Motor neuron (in vitro differentiated cells): Measurements from ENCODE around the gene DMWD. TPM values are rescaled to one million over a fixed set of nuclear protein-coding genes. Genes with fewer than 3 reads are reported as not detected.
"Not testable (repeated sequence)": the region's sequence is repeated elsewhere in the genome, so short reads cannot be mapped to it uniquely, and the experiment has no call there.

Experiments
- ATAC-seq, 8 experiments: fragments of 200-7000 bp; cut with Tn5 transposase; replicated peaks in 6 of 8; 2 replicates each; pipeline ENCODE4 v1.8.0; 2021; ENCODE audit warnings: mild to moderate bottlenecking in 8 of 8, moderate library complexity in 8 of 8
- H3K27ac ChIP-seq, 2 donors: fragments of 250-450 bp; sonication (Bioruptor Pico); 2 replicates each; pipeline ENCODE4 v1.9.0; 2021; ENCODE audit warnings: antibody characterized with exemption in 2 of 2, mild to moderate bottlenecking in 2 of 2, moderate library complexity in 1 of 2
- H3K4me1 ChIP-seq, 2 donors: fragments of 250-450 bp; sonication (Bioruptor Pico); replicated peaks in 1 of 2; 2 replicates each; pipeline ENCODE4 v1.6.1; 2021; ENCODE audit warnings: antibody characterized with exemption in 2 of 2, mild to moderate bottlenecking in 2 of 2, moderate library complexity in 1 of 2
- H3K4me3 ChIP-seq, 5 donors: fragments of 250-450 bp; sonication (Bioruptor Pico); 2 replicates each; pipeline ENCODE4 v1.9.0; 2021; ENCODE audit warnings: antibody characterized with exemption in 5 of 5, mild to moderate bottlenecking in 5 of 5, moderate library complexity in 4 of 5
- WGBS, 10 experiments: fragments of 450-650 bp; shearing (Covaris generic); methylation state at CpG; one replicate each; pipeline ENCODE4 v1.0.0; 2022; 5-methylcytosine and 5-hydroxymethylcytosine counted together
- in situ Hi-C, 9 experiments: fragments of 400-800 bp; cut with MboI; loops; one replicate each; pipeline ENCODE4 v1.15.0; 2021; ENCODE audit warnings: low sequenced_read_pairs in 9 of 9, low pct_unique_long_range_greater_than_20kb in 2 of 9; ENCODE audit not compliant: unreplicated experiment in 9 of 9
- total RNA-seq, 8 experiments: library from RNA; unstranded; fragments of 300-600 nt; gene quantifications; 2 replicates each; pipeline versions ENCODE4 v1.2.3 to v1.2.4, GENCODE V29; 2022

Gene DMWD
- total RNA-seq, 8 experiments from 2014 or later, result 16.5 to 50.5 (median 32.9) TPM

DNA sequence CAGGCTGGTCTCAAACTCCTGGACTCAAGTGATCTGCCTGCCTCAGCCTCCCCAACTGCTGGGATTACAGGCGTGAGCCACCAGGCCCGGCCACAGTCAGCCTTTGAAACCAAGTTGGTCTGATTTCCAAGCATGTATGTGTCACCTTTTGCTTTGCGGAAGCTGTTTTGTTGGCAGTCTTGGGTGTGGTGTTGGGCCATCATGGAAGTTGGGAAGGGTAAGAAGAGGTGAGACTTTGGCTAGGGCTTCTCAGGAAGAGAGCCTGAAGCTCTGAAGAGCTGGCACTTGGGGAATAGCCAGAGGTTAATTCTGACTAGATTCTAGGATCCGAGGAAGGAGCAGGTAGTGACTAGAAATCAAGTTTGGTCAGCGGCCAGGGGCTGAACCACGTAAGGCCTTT, 19.7 kb upstream of the DMWD start:
- 74 to 100% (median 85%) methylated on average over 1 to 6 of the region's 6 CpGs; no CpG with 5 or more reads in 1 of the 10 experiments for WGBS, 10 experiments
- Histone ChIP-seq H3K27ac (no peak overlapping the region), H3K4me3 (no peak overlapping the region), H3K4me1 (peaks cover 10 to 15% of the 10 kb centered on the region in 2 donors)
- in situ Hi-C loops, result no loop called here
- no peak for ATAC-seq

DNA sequence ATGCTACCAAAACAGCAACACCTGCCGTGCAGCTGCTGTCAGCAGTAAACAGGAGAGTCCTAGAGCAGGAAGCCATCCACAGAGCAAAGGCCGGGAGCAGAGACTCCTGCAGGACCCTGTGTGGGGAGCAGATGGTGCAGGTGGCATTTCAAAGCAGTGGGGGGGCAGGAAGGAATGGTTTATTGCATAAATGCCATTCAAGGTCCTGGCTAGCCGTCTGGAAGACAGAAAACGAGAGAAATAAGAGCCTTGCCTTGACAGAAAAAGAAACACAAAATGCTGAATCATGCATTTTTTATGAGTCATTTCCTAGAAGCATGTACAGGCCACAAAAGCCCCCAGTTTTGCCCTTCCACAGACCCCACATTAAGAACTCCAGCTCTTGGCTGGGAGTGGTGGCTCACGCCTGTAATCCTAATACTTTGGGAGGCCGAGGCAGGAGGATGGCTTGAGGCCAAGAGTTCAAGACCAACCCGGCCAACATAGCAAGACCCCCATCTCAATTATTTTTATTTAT, 17.1 kb upstream of the DMWD start:
- ATAC-seq, result peak; percentile 18 to 61 (median 32)
- Histone ChIP-seq H3K4me3 (no peak overlapping the region), H3K27ac (no peak overlapping the region), H3K4me1 (peaks cover 0 to 2% of the 10 kb centered on the region in 2 donors)
- in situ Hi-C loops, result no loop called here
- WGBS, 10 experiments, result 0 to 86% (median 64%) methylated on average over 1 to 7 of the region's 7 CpGs; no CpG with 5 or more reads in 3 of the 10 experiments

DNA sequence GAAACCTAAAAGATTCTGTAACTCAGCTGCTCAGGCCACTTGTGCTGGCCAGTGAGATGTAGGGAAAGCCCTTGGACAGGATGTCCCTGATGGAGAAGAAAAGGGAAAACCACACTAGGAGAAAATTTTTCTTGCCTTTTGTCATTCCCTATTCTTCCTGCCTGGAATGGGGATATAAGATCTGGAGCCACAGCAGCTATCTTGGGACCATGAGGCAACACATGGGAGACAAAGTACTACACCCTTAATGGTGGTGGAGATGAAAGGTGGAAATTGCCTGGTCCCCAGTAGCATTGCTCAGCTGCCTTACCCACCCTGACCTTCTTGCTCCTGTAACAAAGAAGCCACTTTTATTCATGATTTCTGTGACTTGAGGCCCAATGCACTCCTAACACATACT, 13.1 kb upstream of the DMWD start:
- H3K27ac ChIP-seq, result no peak overlapping the region
- no peak overlapping the region for H3K4me3 ChIP-seq
- no peaks in the 10 kb centered on the region for H3K4me1 ChIP-seq
- no peak for ATAC-seq
- in situ Hi-C loops, result no loop called here

DNA sequence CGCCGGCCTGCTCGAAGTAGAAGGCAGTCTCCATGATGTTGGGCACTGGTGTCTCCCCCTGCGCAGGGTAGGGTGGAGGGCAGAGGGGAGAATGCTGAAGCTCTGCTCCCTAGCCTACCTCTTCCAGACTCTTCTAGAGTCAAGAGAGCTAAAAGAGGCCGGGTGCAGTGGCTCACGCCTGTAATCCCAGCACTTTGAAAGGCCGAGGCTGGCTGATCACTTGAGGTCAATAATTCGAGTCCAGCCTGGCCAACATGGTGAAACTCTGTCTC, 12.2 kb upstream of the DMWD start:
- Histone ChIP-seq H3K4me3 (no peak overlapping the region), H3K27ac (no peak overlapping the region), H3K4me1 (no peaks in the 10 kb centered on the region)
- ATAC-seq, result no peak
- in situ Hi-C loops, result no loop called here
- 60 to 95% (median 89%) methylated on average over 1 to 6 of the region's 8 CpGs; no CpG with 5 or more reads in 2 of the 10 experiments for WGBS, 10 experiments

DNA sequence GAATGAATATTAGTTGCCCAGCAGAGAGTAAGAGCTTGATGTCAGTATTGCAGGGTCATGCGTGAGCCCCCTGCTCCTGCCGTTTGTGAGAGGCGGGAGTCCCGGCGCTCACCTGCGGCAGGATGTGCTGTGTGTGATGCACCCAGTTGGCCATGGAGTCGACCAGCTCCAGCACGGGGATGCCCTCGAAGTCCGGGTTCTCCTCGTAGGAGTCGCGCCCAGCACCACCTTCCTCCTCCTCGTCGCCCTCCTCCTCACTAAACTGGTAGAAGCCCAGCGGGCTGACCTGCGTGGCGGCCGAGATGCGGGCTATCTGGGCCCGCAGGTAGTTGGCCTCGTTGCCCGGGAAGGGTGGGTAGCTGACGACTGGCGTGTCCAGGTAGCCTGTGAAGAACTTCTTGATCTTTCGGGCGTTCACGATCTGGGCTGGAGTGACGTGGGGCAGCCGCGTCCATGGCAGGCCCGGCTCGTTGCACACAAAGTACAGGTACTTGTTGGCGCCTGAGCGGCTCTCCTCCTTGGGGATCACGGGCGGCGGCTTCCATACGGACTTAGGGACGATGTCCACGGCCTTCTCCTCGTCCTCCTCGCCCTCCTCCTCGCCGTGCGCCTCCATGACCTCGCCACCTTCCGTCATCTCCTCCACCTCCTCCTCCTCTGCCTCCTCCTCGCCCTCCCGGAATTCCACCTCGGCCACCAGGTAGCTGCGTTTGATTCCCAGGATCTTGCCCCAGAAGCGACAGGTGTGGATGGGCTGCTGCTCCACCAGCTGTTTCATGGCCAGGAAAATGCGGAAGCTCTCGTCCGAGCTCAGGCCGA, 11.7 kb upstream of the DMWD start:
- no peaks in the 10 kb centered on the region for H3K4me1 ChIP-seq
- 64 to 97% (median 90%) methylated on average over 4 to 27 of the region's 57 CpGs for WGBS, 10 experiments
- no peak for ATAC-seq
- H3K27ac ChIP-seq, result no peak overlapping the region
- no peak overlapping the region for H3K4me3 ChIP-seq
- in situ Hi-C loops, result no loop called here

DNA sequence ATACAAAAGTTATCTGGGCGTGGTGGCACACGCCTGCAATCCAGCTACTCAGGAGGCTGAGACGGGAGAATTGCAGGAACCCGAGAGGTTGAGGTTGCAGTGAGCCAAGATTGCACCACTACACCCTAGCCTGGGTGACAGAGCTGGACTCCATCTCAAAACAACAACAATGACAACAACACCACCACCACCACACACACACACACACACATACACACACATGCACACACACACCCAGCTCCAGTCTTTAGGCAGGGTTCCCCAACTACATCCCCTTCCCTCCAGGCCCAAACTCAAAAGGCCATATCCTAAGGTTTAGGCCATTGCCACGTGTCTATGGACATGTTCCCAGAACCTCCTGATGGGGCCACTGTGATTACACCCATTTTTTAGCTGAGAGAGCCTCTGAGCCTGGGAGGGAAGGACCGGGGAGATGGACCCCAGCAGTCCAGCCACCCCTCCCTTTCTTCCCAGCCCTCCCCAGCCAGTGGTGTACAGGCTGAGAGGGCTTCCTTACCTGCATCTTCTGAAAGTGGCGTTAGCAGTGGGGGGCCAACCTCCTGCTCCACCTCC, 9.0 kb upstream of the DMWD start:
- in situ Hi-C loops, result no loop called here
- 80 to 100% (median 90%) methylated on average over 1 to 3 of the region's 7 CpGs; no CpG with 5 or more reads in 6 of the 10 experiments for WGBS, 10 experiments

DNA sequence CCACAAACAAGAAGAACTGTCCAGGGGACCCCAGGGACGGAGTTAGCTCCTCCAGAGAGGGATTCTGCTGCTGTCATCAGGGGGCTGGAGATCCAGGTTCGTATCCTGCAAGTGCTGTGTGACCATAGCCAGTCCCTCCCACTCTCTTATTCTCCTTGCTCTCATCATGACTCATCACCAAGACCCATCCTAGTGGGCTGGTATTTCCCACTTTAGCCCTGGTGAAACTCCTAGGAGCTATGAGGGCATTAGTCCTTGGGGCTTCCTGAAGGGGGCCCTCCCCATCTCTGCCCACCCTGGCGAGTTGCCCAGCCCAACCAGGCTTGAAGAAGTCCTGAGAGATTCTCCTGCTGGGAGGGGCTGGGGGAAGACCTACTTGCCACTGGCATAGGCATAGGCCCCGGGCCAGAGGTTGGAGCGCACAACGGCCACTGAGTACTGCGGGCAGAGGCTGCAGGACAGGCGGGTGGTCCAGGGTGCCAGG, 7.5 kb upstream of the DMWD start:
- no peak overlapping the region for H3K27ac ChIP-seq
- ATAC-seq, result peak in 5 of 8 experiments; percentile 4 to 27 (median 8)
- H3K4me1 ChIP-seq, result peaks cover 2% of the 10 kb centered on the region in 2 donors
- in situ Hi-C loops, result no loop called here
- H3K4me3 ChIP-seq, result no peak overlapping the region
- 0 to 83% (median 54%) methylated on average over 1 to 2 of the region's 8 CpGs; no CpG with 5 or more reads in 6 of the 10 experiments for WGBS, 10 experiments

More for the DNA sequence above, 9.0 kb upstream of the DMWD start:
- Histone ChIP-seq H3K27ac (no peak overlapping the region), H3K4me1 (peaks cover 2% of the 10 kb centered on the region in 2 donors), H3K4me3 (no peak overlapping the region)
- no peak for ATAC-seq

DNA sequence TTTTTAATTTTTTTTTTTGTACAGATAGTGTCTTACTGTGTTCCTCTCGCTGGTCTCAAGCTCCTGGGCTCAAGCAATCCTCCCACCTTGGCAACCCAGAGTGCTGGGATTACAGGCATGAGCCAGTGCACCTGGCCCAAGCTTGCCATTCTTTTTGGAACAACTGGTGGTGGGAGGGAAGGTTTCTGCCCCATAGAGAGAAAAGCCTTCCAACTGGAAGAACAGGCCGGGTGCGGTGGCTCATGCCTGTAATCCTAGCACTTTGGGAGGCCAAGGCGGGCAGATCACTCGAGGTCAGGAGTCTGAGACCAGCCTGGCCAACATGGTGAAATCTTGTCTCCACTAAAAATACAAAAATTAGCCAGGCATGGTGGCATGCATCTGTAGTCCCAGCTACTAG, 6.9 kb upstream of the DMWD start:
- H3K4me1 ChIP-seq, in situ Hi-C loops, ATAC-seq, H3K4me3 ChIP-seq, H3K27ac ChIP-seq: not testable (repeated sequence)
- WGBS, 10 experiments, result 57 to 96% (median 82%) methylated on average over 1 to 4 of the region's 5 CpGs; no CpG with 5 or more reads in 6 of the 10 experiments

DNA sequence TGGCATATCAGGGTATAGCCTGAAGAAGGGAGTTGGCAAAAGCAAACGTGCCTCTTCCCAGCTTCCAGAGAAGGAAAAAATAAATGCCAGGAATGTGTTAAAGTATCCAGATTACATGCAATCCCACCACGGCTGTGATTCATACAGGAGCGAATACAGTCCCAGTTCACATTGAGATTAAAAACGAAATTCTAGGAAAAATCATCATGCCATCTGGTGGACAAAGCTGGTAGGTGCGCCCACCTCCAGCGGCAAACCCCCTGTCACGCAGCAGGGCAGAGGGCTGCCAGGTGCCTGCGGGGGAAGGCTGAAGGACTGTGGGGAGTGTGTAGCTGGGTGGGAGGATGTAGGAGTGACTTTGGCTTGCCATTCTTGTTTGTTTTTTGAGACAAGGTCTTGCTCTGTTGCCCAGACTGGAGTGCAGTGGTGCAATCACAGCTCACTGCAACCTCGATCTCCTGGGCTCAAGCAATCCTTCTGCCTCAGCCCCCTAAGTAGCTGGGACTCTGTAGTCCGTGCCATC, 6.4 kb upstream of the DMWD start:
- Histone ChIP-seq H3K27ac (no peak overlapping the region), H3K4me3 (no peak overlapping the region), H3K4me1 (peaks cover 2% of the 10 kb centered on the region in 2 donors)
- WGBS, 10 experiments, result 0 to 40% (median 33%) methylated on average over 1 to 3 of the region's 10 CpGs; no CpG with 5 or more reads in 4 of the 10 experiments
- in situ Hi-C loops, result no loop called here
- peak; percentile 75 to 94 (median 84) for ATAC-seq

DNA sequence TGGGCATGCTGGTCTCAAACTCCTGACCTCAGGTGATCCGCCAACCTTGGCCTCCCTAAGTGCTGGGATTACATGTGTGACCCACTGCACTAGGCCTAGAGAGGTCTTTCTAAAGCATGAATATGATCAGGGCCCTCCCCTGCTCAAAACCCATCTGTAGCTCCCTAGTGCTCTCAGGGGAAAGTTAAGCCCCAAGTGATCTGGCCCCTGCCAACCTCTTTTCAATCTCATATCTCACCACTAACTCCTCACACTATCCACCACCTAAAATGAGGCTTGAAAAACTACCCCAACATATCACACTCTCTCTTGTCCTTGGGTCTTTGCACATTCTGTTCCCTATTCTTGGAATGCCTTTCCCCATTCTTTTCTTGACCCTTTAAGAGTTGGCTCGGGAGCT, 2.0 kb upstream of the DMWD start:
- peaks cover 12 to 19% of the 10 kb centered on the region in 2 donors for H3K4me1 ChIP-seq
- in situ Hi-C loops, result no loop called here
- 60 to 86% (median 67%) methylated on average over 1 of the region's 2 CpGs; no CpG with 5 or more reads in 7 of the 10 experiments for WGBS, 10 experiments

DNA sequence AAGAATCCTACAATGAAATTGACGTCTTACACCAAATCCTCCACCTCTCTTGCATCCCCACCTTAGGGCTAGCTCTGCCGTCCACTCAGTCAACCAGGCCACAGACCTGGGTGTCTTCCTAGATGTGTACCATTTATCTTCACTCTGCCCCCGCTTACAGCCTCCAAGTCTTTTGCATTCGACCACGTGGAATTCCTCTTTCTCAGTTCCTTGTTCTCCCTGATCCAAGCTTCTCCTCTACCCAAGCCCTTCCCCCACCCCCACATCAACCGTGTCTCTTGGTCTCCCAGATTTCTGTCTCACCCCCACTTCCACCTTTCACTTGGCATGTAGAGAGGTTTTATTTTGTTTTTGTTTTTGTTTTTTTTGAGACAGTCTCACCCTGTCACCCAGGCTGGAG, 1.2 kb upstream of the DMWD start:
- Histone ChIP-seq H3K4me1 (peaks cover 9 to 17% of the 10 kb centered on the region in 2 donors), H3K27ac (no peak overlapping the region), H3K4me3 (no peak overlapping the region)
- WGBS, 10 experiments, result 47 to 100% (median 58%) methylated on average over 1 to 6 of the region's 6 CpGs; no CpG with 5 or more reads in 2 of the 10 experiments
- no peak for ATAC-seq
- in situ Hi-C loops, result no loop called here

More for the DNA sequence above, 2.0 kb upstream of the DMWD start:
- Histone ChIP-seq H3K27ac (no peak overlapping the region), H3K4me3 (no peak overlapping the region)
- ATAC-seq, result no peak

DNA sequence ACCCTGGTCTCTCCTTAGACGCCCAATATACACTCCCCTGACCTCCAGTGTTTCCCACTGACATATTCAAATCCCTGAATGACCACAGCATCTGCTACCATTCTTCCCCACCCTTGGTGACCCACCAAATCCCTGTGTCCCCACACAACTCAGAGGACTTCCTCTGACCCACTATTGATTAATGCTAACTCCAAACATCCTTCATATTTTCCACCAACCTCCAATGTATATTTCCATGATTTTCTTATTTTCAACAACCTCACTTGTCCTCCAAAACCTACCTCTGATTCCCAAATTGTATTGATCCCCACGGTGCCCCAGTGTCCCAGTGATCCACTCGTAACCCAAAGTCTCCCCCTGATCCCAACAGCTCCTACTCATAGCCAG, 526 bp upstream of the DMWD start:
- Histone ChIP-seq H3K4me1 (peaks cover 9 to 17% of the 10 kb centered on the region in 2 donors), H3K27ac (no peak overlapping the region), H3K4me3 (peak overlapping the region; percentile 3 to 97 (median 86))
- no peak for ATAC-seq
- in situ Hi-C loops, result no loop called here
- 0 to 100% (median 32%) methylated on average over 1 to 2 of the region's 3 CpGs; no CpG with 5 or more reads in 1 of the 10 experiments for WGBS, 10 experiments
